WTC11 (cell line): Measurements from ENCODE around the gene PLXNA2.

Experiments used
- ATF1 ChIP-seq: sonication (generic); formaldehyde crosslinking; IDR thresholded peaks from 2 replicates; pipeline ENCODE4 v1.8.1; 2023; ENCODE audit warnings: mild to moderate bottlenecking, moderate library complexity, missing genetic modification reagents
- CBFB ChIP-seq: sonication (generic); formaldehyde crosslinking; IDR thresholded peaks from 2 replicates; pipeline ENCODE4 v1.8.1; 2022; ENCODE audit warnings: mild to moderate bottlenecking, low read depth, missing genetic modification reagents
- CTCF ChIP-seq: fragments of 200-600 bp; IDR thresholded peaks from 2 replicates; pipeline ENCODE4 v1.8.0; 2022; ENCODE audit warnings: antibody characterized with exemption
- KAT7 ChIP-seq: sonication (generic); formaldehyde crosslinking; IDR thresholded peaks from 2 replicates; pipeline ENCODE4 v1.8.1; 2023; ENCODE audit warnings: missing genetic modification reagents, mild to moderate bottlenecking, borderline replicate concordance
- SP1 ChIP-seq: sonication (generic); formaldehyde crosslinking; conservative IDR thresholded peaks from 2 replicates; pipeline ENCODE4 v1.8.1; 2022; ENCODE audit warnings: missing genetic modification reagents
- ZNF121 ChIP-seq: sonication (generic); formaldehyde crosslinking; IDR thresholded peaks from 2 replicates; pipeline ENCODE4 v1.8.0; 2023; ENCODE audit warnings: missing genetic modification reagents
- ZNF232 ChIP-seq: sonication (generic); formaldehyde crosslinking; IDR thresholded peaks from 2 replicates; pipeline ENCODE4 v1.8.0; 2022; ENCODE audit warnings: mild to moderate bottlenecking, missing genetic modification reagents
- TF ChIP-seq, protein P1 (sequence below): sonication (generic); formaldehyde crosslinking; IDR thresholded peaks from 2 replicates; pipeline ENCODE4 v1.8.1; 2022; ENCODE audit warnings: low read depth, mild to moderate bottlenecking, moderate library complexity, missing genetic modification reagents, borderline replicate concordance
- TF ChIP-seq, protein P2 (sequence below): sonication (generic); formaldehyde crosslinking; conservative IDR thresholded peaks from 2 replicates; pipeline ENCODE4 v1.8.1; 2022; ENCODE audit warnings: mild to moderate bottlenecking, missing genetic modification reagents

DNA sequence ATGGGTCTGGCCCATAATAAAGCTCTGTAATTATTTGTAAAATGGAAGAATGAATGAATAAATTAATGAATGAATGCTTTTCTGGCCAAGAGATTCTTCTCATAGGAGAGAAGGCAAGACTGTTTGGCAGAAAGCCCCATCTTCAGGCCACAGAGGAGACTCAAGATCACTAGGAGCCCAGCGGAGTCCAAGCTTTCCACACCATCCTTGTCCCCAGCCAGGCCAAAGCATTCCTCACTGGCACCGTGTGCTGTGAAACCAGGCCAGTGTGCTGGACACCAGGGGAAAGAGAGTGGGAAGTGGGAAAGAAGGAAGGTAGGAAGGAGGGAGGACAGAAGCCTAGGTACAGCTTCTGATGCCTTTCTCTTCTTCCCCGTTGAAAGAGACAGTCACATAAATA, 86.4 kb downstream of the PLXNA2 start:
- no peak for TF ChIP-seq CTCF
- no peak for TF ChIP-seq SP1 (CRISPR knock-in tag)
- no peak for TF ChIP-seq ZNF232 (CRISPR knock-in tag)
- TF ChIP-seq, protein P1, sequence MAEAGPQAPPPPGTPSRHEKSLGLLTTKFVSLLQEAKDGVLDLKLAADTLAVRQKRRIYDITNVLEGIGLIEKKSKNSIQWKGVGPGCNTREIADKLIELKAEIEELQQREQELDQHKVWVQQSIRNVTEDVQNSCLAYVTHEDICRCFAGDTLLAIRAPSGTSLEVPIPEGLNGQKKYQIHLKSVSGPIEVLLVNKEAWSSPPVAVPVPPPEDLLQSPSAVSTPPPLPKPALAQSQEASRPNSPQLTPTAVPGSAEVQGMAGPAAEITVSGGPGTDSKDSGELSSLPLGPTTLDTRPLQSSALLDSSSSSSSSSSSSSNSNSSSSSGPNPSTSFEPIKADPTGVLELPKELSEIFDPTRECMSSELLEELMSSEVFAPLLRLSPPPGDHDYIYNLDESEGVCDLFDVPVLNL (CRISPR knock-in tag) = no peak
- TF ChIP-seq, protein P2, sequence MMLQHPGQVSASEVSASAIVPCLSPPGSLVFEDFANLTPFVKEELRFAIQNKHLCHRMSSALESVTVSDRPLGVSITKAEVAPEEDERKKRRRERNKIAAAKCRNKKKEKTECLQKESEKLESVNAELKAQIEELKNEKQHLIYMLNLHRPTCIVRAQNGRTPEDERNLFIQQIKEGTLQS (CRISPR knock-in tag) = no peak
- no peak for TF ChIP-seq ZNF121 (CRISPR knock-in tag)
- no peak for TF ChIP-seq CBFB (CRISPR knock-in tag)
- TF ChIP-seq ATF1 (CRISPR knock-in tag) = no peak
- no peak for TF ChIP-seq KAT7 (CRISPR knock-in tag)
